HG03108 (cell line): ENCODE data around the gene FBXO40.
A peak's percentile ranks its signal among the peaks of the same experiment; 100 is the strongest.
"Not testable (repeated sequence)": the region's sequence is repeated elsewhere in the genome, so short reads cannot be mapped to it uniquely, and the experiment has no call there.

Source experiments
- ATAC-seq: cut with Tn5 transposase; IDR thresholded peaks from one replicate; pipeline ENCODE4 v1.9.1; 2021; ENCODE audit warnings: moderate library complexity; ENCODE audit not compliant: unreplicated experiment

The FBXO40 gene

GRCh38 chr3:121592856-121593702, at the start of gene FBXO40:
Gene FBXO40, plus strand, starts transcription at chr3:121593379. Its CDS starts 27,197 bp downstream, at chr3:121620576.
- no peak for ATAC-seq

- no peak for ATAC-seq
These were observed 48.1 kb upstream of the FBXO40 start for GRCh38 chr3:121545049-121545573.

GRCh38 chr3:121545574-121546455, 47.4 kb upstream of the FBXO40 start, which contains the start of gene POLQ:
Gene POLQ, minus strand, starts transcription at chr3:121545988. Its CDS starts 111 bp downstream, at chr3:121545877.
- peak; percentile 77 for ATAC-seq

GRCh38 chr3:121552379-121552778, 40.8 kb upstream of the FBXO40 start:
- no peak for ATAC-seq

- no peak for ATAC-seq
These were observed 40.4 kb upstream of the FBXO40 start for GRCh38 chr3:121552797-121553196.

GRCh38 chr3:121557426-121557934, 35.7 kb upstream of the FBXO40 start:
- no peak for ATAC-seq

- ATAC-seq = no peak
These were observed 31.0 kb upstream of the FBXO40 start for GRCh38 chr3:121562148-121562547.

GRCh38 chr3:121566773-121567172, 26.4 kb upstream of the FBXO40 start:
- no peak for ATAC-seq

GRCh38 chr3:121567649-121568048, 25.5 kb upstream of the FBXO40 start, which contains the start of gene ARGFX:
Gene ARGFX, plus strand, starts transcription at chr3:121567949. Its CDS starts 2,765 bp downstream, at chr3:121570714.
- ATAC-seq = no peak

GRCh38 chr3:121574449-121574848, 18.7 kb upstream of the FBXO40 start:
- no peak for ATAC-seq

- ATAC-seq = no peak
These were observed 11.5 kb upstream of the FBXO40 start for GRCh38 chr3:121581691-121582090.

GRCh38 chr3:121584418-121584817, 8.8 kb upstream of the FBXO40 start:
- no peak for ATAC-seq

- not testable (repeated sequence) for ATAC-seq
These were observed 627 bp downstream of the FBXO40 start for GRCh38 chr3:121593806-121594205.

GRCh38 chr3:121594850-121595249, 1.7 kb downstream of the FBXO40 start:
- no peak for ATAC-seq

- ATAC-seq = no peak
These were observed 2.7 kb downstream of the FBXO40 start for GRCh38 chr3:121595765-121596406.

GRCh38 chr3:121598564-121598963, 5.4 kb downstream of the FBXO40 start:
- ATAC-seq = no peak

GRCh38 chr3:121599900-121600299, 6.7 kb downstream of the FBXO40 start:
- ATAC-seq = not testable (repeated sequence)

GRCh38 chr3:121601212-121601812, 8.1 kb downstream of the FBXO40 start:
- ATAC-seq = no peak

- ATAC-seq = no peak
These were observed 11.6 kb downstream of the FBXO40 start for GRCh38 chr3:121604759-121605158.

- no peak for ATAC-seq
These were observed 12.9 kb downstream of the FBXO40 start for GRCh38 chr3:121606106-121606505.
